Smooth muscle cell (in vitro differentiated cells): ENCODE measurements around the gene PLCL2. TPM values are rescaled to one million over a fixed set of nuclear protein-coding genes. Genes with fewer than 3 reads are reported as not detected.

Source experiments
- DNase-seq: peaks from one replicate; lab custom pipeline; 2025; ENCODE audit not compliant: unreplicated experiment; lab: John Stamatoyannopoulos, UW
- H2AFZ ChIP-seq: fragments of 200-600 bp; sonication (generic); 2 replicates; pipeline ENCODE4 v1.6.0; 2016; ENCODE audit warnings: antibody characterized with exemption, low read depth, mild to moderate bottlenecking
- H3F3A ChIP-seq: fragments of 200-600 bp; sonication (generic); 2 replicates; pipeline ENCODE4 v1.6.0; 2017; ENCODE audit warnings: antibody characterized with exemption, low read depth
- H3K27ac ChIP-seq: fragments of 200-600 bp; sonication (generic); 2 replicates; pipeline ENCODE4 v1.5.1; 2016; ENCODE audit warnings: low read depth, mild to moderate bottlenecking
- H3K27me3 ChIP-seq: fragments of 200-600 bp; sonication (generic); 2 replicates; pipeline ENCODE4 v1.6.1; 2016; ENCODE audit warnings: low read depth, mild to moderate bottlenecking
- H3K36me3 ChIP-seq: fragments of 200-600 bp; sonication (generic); 2 replicates; pipeline ENCODE4 v1.5.1; 2016; ENCODE audit warnings: low read depth
- H3K4me1 ChIP-seq: fragments of 200-600 bp; sonication (generic); 2 replicates; pipeline ENCODE4 v1.5.1; 2016; ENCODE audit warnings: low read depth
- H3K4me2 ChIP-seq: fragments of 200-600 bp; sonication (generic); 2 replicates; pipeline ENCODE4 v1.6.0; 2016; ENCODE audit warnings: mild to moderate bottlenecking
- H3K4me3 ChIP-seq: fragments of 200-600 bp; sonication (generic); 2 replicates; pipeline ENCODE4 v1.5.1; 2016; ENCODE audit warnings: mild to moderate bottlenecking
- H3K79me2 ChIP-seq: fragments of 200-600 bp; sonication (generic); 2 replicates; pipeline ENCODE4 v1.6.0; 2016; ENCODE audit warnings: low read depth, mild to moderate bottlenecking
- H3K9ac ChIP-seq: fragments of 200-600 bp; sonication (generic); 2 replicates; pipeline ENCODE4 v1.6.0; 2016; ENCODE audit warnings: low read depth
- H3K9me3 ChIP-seq: fragments of 200-600 bp; sonication (generic); replicated peaks from 2 replicates; pipeline ENCODE4 v1.5.1; 2016; ENCODE audit warnings: low read depth
- H4K20me1 ChIP-seq: fragments of 200-600 bp; sonication (generic); 2 replicates; pipeline ENCODE4 v1.6.0; 2016; ENCODE audit warnings: low read depth
- WGBS: methylation state at CpG from one replicate; pipeline ENCODE4 v1.1.7; 2016; ENCODE audit warnings: low lambda C conversion rate; 5-methylcytosine and 5-hydroxymethylcytosine counted together
- polyA plus RNA-seq: library from polyadenylated mRNA; unstranded; fragments of >200 nt; fragmentation: Nextera tagmentation; extraction: Ambion mirVana; gene quantifications from 2 replicates; pipeline ENCODE4 v1.2.1, GENCODE V29; 2016
- total RNA-seq: library from RNA; depleted of rRNA; stranded (reverse); fragments of >200 nt; gene quantifications from 2 replicates; pipeline ENCODE4 v1.2.3, GENCODE V29; 2014
- TF ChIP-seq, protein P1 (sequence below): fragments of 200-600 bp; sonication (generic); IDR thresholded peaks from 2 replicates; pipeline ENCODE4 v1.5.1; 2017; ENCODE audit warnings: borderline replicate concordance, mild to moderate bottlenecking, antibody characterized with exemption; ENCODE audit not compliant: insufficient read depth, poor library complexity, severe bottlenecking

PLCL2 gene
- total and polyA plus RNA-seq, 2 experiments from 2014 or later = 2.1 to 5.0 TPM

- H3K27ac ChIP-seq = no peak overlapping the region
- no peak overlapping the region for H3K9ac ChIP-seq
- DNase-seq = no peak
- peaks cover 16% of the 10 kb centered on the region for H3K4me1 ChIP-seq
- 93% methylated on average over 3 of the region's 3 CpGs for WGBS
- H3K4me2 ChIP-seq = no peak overlapping the region
- no peaks in the 10 kb centered on the region for H4K20me1 ChIP-seq
- no peaks in the 10 kb centered on the region for H3K27me3 ChIP-seq
- no peak overlapping the region for H2AFZ ChIP-seq
- H3F3A ChIP-seq = no peaks in the 10 kb centered on the region
- no peak overlapping the region for H3K4me3 ChIP-seq
- no peaks in the 10 kb centered on the region for H3K79me2 ChIP-seq
- no peaks in the 10 kb centered on the region for H3K36me3 ChIP-seq
- TF ChIP-seq, protein P1, sequence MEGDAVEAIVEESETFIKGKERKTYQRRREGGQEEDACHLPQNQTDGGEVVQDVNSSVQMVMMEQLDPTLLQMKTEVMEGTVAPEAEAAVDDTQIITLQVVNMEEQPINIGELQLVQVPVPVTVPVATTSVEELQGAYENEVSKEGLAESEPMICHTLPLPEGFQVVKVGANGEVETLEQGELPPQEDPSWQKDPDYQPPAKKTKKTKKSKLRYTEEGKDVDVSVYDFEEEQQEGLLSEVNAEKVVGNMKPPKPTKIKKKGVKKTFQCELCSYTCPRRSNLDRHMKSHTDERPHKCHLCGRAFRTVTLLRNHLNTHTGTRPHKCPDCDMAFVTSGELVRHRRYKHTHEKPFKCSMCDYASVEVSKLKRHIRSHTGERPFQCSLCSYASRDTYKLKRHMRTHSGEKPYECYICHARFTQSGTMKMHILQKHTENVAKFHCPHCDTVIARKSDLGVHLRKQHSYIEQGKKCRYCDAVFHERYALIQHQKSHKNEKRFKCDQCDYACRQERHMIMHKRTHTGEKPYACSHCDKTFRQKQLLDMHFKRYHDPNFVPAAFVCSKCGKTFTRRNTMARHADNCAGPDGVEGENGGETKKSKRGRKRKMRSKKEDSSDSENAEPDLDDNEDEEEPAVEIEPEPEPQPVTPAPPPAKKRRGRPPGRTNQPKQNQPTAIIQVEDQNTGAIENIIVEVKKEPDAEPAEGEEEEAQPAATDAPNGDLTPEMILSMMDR = no peak
- peaks cover 6% of the 10 kb centered on the region for H3K9me3 ChIP-seq
These were observed 163.1 kb downstream of the PLCL2 start for GRCh38 chr3:17047894-17048293.

DNA sequence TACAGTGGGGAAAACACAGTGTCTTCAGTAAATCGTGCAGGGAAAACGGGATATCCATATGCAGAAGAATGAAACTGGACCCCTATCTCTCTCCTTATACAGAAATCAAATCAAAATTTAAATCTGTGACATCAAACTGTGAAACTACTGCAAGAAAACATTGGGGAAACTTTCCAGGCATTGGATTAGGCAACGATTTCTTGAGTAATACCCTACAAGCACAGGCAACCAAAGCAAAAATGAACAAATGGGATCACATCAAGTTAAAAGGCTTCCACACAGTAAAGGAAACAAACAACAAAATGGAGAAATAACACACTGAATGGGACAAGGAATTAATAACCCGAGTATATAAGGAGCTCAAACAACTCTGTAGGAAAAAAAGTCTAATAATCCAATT lies 165.3 kb downstream of the PLCL2 start:
- H3K4me2 ChIP-seq = no peak overlapping the region
- 93% methylated on average over 4 of the region's 4 CpGs for WGBS
- H3K9ac ChIP-seq = no peak overlapping the region
- H3K4me3 ChIP-seq = no peak overlapping the region
- TF ChIP-seq, protein P1 = no peak
- no peaks in the 10 kb centered on the region for H3K79me2 ChIP-seq
- no peaks in the 10 kb centered on the region for H3K27me3 ChIP-seq
- no peak overlapping the region for H3K27ac ChIP-seq
- H4K20me1 ChIP-seq = no peaks in the 10 kb centered on the region
- no peak overlapping the region for H2AFZ ChIP-seq
- H3K9me3 ChIP-seq = peaks cover 6% of the 10 kb centered on the region
- H3K36me3 ChIP-seq = no peaks in the 10 kb centered on the region
- H3F3A ChIP-seq = no peaks in the 10 kb centered on the region
- no peak for DNase-seq
- peaks cover 10% of the 10 kb centered on the region for H3K4me1 ChIP-seq

DNA sequence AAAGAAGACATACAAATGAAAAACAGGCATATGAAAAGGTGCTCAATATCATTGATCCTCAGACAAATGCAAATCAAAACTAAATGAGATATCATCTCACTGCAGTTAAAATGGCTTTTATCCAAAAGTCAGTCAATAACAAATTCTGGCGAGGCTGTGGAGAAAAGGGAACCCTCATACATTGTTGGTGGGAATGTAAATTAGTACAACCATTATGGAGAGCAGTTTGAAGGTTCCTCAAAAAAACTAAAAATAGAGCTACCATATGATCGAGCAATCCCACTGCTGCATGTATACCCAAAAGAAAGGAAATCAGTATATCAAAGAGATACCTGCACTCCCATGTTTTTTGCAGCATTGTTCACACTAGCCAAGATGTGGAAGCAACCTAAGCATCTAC lies 165.8 kb downstream of the PLCL2 start:
- no peaks in the 10 kb centered on the region for H3K27me3 ChIP-seq
- H3K4me1 ChIP-seq = peaks cover 10% of the 10 kb centered on the region
- DNase-seq = no peak
- no peaks in the 10 kb centered on the region for H3K79me2 ChIP-seq
- H4K20me1 ChIP-seq = no peaks in the 10 kb centered on the region
- H3K4me2 ChIP-seq = no peak overlapping the region
- no peak overlapping the region for H3K9ac ChIP-seq
- TF ChIP-seq, protein P1 = no peak
- H2AFZ ChIP-seq = no peak overlapping the region
- no peak overlapping the region for H3K27ac ChIP-seq
- no peaks in the 10 kb centered on the region for H3F3A ChIP-seq
- peaks cover 6% of the 10 kb centered on the region for H3K9me3 ChIP-seq
- H3K4me3 ChIP-seq = no peak overlapping the region
- WGBS = 96% methylated on average over 2 of the region's 2 CpGs
- no peaks in the 10 kb centered on the region for H3K36me3 ChIP-seq

DNA sequence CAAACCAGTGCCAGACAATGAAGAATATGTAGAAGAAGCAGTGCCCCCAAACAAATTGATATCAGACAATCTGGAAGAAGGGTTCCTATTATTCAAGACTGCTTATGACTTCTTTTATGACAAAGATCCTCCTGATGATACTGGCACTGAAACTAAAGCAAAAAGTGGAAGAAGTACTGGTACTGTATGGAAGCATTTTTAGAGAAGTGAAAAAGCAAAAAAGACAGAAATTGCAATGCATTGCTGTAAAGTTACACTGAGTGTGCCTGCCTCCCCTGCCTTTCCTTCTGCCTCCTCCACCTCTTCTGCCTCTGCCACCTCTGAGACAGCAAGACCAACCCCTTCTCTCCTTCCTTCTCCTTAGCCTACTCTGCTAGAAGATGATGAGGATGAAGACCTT lies 167.6 kb downstream of the PLCL2 start:
- Histone ChIP-seq H3K27me3 (no peaks in the 10 kb centered on the region), H2AFZ (no peak overlapping the region), H3K36me3 (no peaks in the 10 kb centered on the region), H3K79me2 (no peaks in the 10 kb centered on the region), H3K4me3 (no peak overlapping the region), H3K4me2 (no peak overlapping the region), H3K27ac (no peak overlapping the region), H3K4me1 (no peaks in the 10 kb centered on the region), H3F3A (no peaks in the 10 kb centered on the region), H4K20me1 (no peaks in the 10 kb centered on the region), H3K9ac (no peak overlapping the region), H3K9me3 (peaks cover 6% of the 10 kb centered on the region)
- no peak for DNase-seq
- TF ChIP-seq, protein P1 = no peak
